Measurements from ENCODE around the gene PROB1. TPM values are rescaled to one million over a fixed set of nuclear protein-coding genes. Genes with fewer than 3 reads are reported as not detected.
A peak's percentile ranks its signal among the peaks of the same experiment; 100 is the strongest.

Gene PROB1
- total RNA-seq, 1 experiment from 2014 or later, result 0.82 TPM

DNA sequence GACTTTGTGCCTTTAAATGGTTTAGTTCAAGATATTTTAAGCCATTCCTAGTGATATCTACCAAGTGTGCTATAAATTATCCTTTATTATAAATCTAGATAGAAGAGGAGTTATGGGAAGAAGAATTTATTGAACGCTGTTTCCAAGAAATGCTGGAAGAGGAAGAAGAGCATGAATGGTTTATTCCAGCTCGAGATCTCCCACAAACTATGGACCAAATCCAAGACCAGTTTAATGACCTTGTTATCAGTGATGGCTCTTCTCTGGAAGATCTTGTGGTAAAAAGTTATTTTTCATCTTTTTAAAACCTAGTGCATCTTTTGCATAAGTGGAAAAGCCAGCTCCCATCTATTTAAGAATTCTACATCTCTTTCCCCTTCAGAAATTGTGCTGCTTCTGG lies 30.4 kb downstream of the PROB1 start:
- Histone ChIP-seq H3K4me3 (ENCODE audit: low read depth, low read length, poor library complexity, severe bottlenecking) (no peak overlapping the region), H3K27ac (ENCODE audit: low read depth, low read length, poor library complexity, severe bottlenecking) (no peak overlapping the region), H3K9me3 (ENCODE audit: low read depth, low read length, poor library complexity, severe bottlenecking) (no peaks in the 10 kb centered on the region), H3K27me3 (replicated peaks; ENCODE audit: insufficient read depth, low read depth, low read length, poor library complexity) (no peaks in the 10 kb centered on the region), H3K4me1 (ENCODE audit: insufficient read depth, low read length, poor library complexity, severe bottlenecking) (no peaks in the 10 kb centered on the region), H3K36me3 (ENCODE audit: insufficient read depth, low read length, poor library complexity, severe bottlenecking) (peaks cover 58% of the 10 kb centered on the region)
- intact Hi-C loops (cut with micrococcal nuclease; ENCODE audit: unreplicated experiment), result no loop called here
- TSS peak; percentile 16 for BruUV-seq (replicated peaks)
- TF ChIP-seq EZH2 (IDR thresholded peaks at IDR 0.05; ENCODE audit: borderline replicate concordance, low read depth, low read length, poor library complexity, severe bottlenecking), result no peak
- TF ChIP-seq, protein P1, sequence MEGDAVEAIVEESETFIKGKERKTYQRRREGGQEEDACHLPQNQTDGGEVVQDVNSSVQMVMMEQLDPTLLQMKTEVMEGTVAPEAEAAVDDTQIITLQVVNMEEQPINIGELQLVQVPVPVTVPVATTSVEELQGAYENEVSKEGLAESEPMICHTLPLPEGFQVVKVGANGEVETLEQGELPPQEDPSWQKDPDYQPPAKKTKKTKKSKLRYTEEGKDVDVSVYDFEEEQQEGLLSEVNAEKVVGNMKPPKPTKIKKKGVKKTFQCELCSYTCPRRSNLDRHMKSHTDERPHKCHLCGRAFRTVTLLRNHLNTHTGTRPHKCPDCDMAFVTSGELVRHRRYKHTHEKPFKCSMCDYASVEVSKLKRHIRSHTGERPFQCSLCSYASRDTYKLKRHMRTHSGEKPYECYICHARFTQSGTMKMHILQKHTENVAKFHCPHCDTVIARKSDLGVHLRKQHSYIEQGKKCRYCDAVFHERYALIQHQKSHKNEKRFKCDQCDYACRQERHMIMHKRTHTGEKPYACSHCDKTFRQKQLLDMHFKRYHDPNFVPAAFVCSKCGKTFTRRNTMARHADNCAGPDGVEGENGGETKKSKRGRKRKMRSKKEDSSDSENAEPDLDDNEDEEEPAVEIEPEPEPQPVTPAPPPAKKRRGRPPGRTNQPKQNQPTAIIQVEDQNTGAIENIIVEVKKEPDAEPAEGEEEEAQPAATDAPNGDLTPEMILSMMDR (conservative IDR thresholded peaks at IDR 0.05; ENCODE audit: low read depth, low read length), result no peak
- CTCF ChIA-PET, result no interaction called here
- POLR2A ChIA-PET (ENCODE audit: low non-redundant PET), result no interaction called here
- no peak for DNase-seq (ENCODE audit: low spot score)

DNA sequence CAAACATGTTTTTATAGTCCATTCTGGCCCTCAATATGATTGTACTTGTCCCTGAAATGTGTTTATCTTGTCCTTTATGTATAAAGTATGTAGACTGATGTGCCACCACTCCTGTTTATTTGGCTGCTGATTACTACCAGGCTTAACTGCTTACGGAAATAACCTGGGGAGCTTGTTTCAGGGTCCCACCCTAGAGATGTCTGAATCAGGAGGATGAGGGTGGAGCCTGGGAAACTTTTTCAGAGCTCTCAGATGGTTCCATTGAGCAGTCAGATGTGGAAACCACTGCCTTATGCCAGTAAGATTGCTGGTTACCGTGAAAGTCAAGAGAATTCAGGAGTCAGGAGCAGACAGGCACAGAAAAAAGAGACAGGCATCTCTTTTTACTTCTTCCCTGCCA lies 31.0 kb downstream of the PROB1 start:
- POLR2A ChIA-PET (ENCODE audit: low non-redundant PET), result no interaction called here

DNA sequence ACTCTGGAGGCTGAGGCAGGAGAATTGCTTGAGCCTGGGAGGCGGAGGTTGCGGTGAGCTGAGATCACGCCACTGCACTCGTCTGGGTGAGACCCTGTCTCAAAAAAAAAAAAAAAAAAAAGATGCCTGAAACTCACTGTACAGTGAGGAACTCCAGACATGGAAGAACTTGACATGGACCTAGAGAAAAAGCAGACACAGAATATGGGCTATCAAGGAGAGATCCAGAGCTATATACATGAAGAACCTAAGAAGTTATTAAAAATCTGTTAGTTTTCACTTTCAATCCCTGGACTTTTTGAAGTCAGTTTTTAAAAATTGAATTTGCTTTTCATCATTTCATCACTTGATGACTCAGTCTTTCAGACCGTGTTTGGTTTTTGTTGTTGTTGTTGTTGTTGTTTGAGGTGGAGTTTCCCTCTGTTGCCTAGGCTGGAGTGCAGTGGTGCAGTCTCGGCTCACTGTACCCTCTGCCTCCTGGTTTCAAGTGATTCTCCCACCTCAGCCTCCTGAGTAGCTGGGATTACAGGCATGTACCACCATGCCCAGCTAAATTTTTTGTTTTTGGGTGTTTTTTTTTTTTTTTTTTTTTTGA lies 33.0 kb downstream of the PROB1 start:
- CTCF ChIA-PET, result no interaction called here
- no peaks in the 10 kb centered on the region for H3K9me3 ChIP-seq (ENCODE audit: low read depth, low read length, poor library complexity, severe bottlenecking)

More for the DNA sequence above, 31.0 kb downstream of the PROB1 start:
- no peak for DNase-seq (ENCODE audit: low spot score)
- CTCF ChIA-PET, result no interaction called here
- Histone ChIP-seq H3K36me3 (ENCODE audit: insufficient read depth, low read length, poor library complexity, severe bottlenecking) (peaks cover 52% of the 10 kb centered on the region), H3K27me3 (replicated peaks; ENCODE audit: insufficient read depth, low read depth, low read length, poor library complexity) (no peaks in the 10 kb centered on the region), H3K4me3 (ENCODE audit: low read depth, low read length, poor library complexity, severe bottlenecking) (no peak overlapping the region), H3K9me3 (ENCODE audit: low read depth, low read length, poor library complexity, severe bottlenecking) (no peaks in the 10 kb centered on the region), H3K27ac (ENCODE audit: low read depth, low read length, poor library complexity, severe bottlenecking) (no peak overlapping the region), H3K4me1 (ENCODE audit: insufficient read depth, low read length, poor library complexity, severe bottlenecking) (no peaks in the 10 kb centered on the region)
- no TSS peak for BruUV-seq (replicated peaks)
- intact Hi-C loops (cut with micrococcal nuclease; ENCODE audit: unreplicated experiment), result no loop called here
- TF ChIP-seq, protein P1 (conservative IDR thresholded peaks at IDR 0.05; ENCODE audit: low read depth, low read length), result no peak
- TF ChIP-seq EZH2 (IDR thresholded peaks at IDR 0.05; ENCODE audit: borderline replicate concordance, low read depth, low read length, poor library complexity, severe bottlenecking), result no peak

More for the DNA sequence above, 33.0 kb downstream of the PROB1 start:
- no peaks in the 10 kb centered on the region for H3K27me3 ChIP-seq (replicated peaks; ENCODE audit: insufficient read depth, low read depth, low read length, poor library complexity)
- TF ChIP-seq, protein P1 (conservative IDR thresholded peaks at IDR 0.05; ENCODE audit: low read depth, low read length), result no peak
- TF ChIP-seq EZH2 (IDR thresholded peaks at IDR 0.05; ENCODE audit: borderline replicate concordance, low read depth, low read length, poor library complexity, severe bottlenecking), result no peak
- no TSS peak for BruUV-seq (replicated peaks)
- POLR2A ChIA-PET (ENCODE audit: low non-redundant PET), result interaction anchor here (0.6 to 0.7 kb wide), 3 partner anchors 10 to 600 kb away, joined by 4 to 13 read pairs (median 8); partner anchors contain the start of gene PAIP2
- H3K4me3 ChIP-seq (ENCODE audit: low read depth, low read length, poor library complexity, severe bottlenecking), result no peak overlapping the region
- intact Hi-C loops (cut with micrococcal nuclease; ENCODE audit: unreplicated experiment), result no loop called here
- no peaks in the 10 kb centered on the region for H3K4me1 ChIP-seq (ENCODE audit: insufficient read depth, low read length, poor library complexity, severe bottlenecking)
- no peak for DNase-seq (ENCODE audit: low spot score)
- no peak overlapping the region for H3K27ac ChIP-seq (ENCODE audit: low read depth, low read length, poor library complexity, severe bottlenecking)
- peaks cover 44% of the 10 kb centered on the region for H3K36me3 ChIP-seq (ENCODE audit: insufficient read depth, low read length, poor library complexity, severe bottlenecking)
